Psoas muscle (tissue), 8 donors: ENCODE data around the gene CACNA1C. TPM values are rescaled to one million over a fixed set of nuclear protein-coding genes. Genes with fewer than 3 reads are reported as not detected.

Experiments used
- ATAC-seq, 4 donors: fragments of 200-7000 bp; cut with Tn5 transposase; one replicate each; pipeline ENCODE4 v1.9.1; 2020; ENCODE audit warnings: moderate library complexity in 3 of 4, mild to moderate bottlenecking in 2 of 4
- DNase-seq, 2 donors: peaks; one replicate each; pipeline ENCODE4 v3.0.0-alpha.2; 2020
- H3K27ac ChIP-seq: fragments of 200-600 bp; one replicate; pipeline ENCODE4 v1.8.0; 2022
- H3K27me3 ChIP-seq, 3 donors: fragments of 200-600 bp in 1 of 3; one replicate each; pipeline versions ENCODE4 v1.6.1 to v1.8.0; 2013 to 2022; ENCODE audit warnings: low read length in 2 of 3, mild to moderate bottlenecking in 2 of 3, moderate library complexity in 1 of 3; ENCODE audit not compliant: insufficient read depth in 3 of 3
- H3K36me3 ChIP-seq, 2 donors: fragments of 200-600 bp in 1 of 2; one replicate each; pipeline versions ENCODE4 v1.6.1 to v1.8.0; 2013 to 2022; ENCODE audit warnings: low read depth in 1 of 2, mild to moderate bottlenecking in 1 of 2, moderate library complexity in 1 of 2; ENCODE audit not compliant: insufficient read depth in 1 of 2
- H3K4me1 ChIP-seq: fragments of 200-600 bp; one replicate; pipeline ENCODE4 v1.8.0; 2022
- H3K4me3 ChIP-seq: fragments of 200-600 bp; one replicate; pipeline ENCODE4 v1.8.0; 2022; ENCODE audit warnings: mild to moderate bottlenecking
- H3K9me3 ChIP-seq: fragments of 200-600 bp; one replicate; pipeline ENCODE4 v1.8.0; 2022
- CTCF ChIP-seq: fragments of 200-600 bp; IDR thresholded peaks from one replicate; pipeline ENCODE4 v1.8.0; 2022; ENCODE audit warnings: antibody characterized with exemption
- WGBS, 3 donors: extraction: QIAGEN DNeasy Blood & Tissue Kit; methylation state at CpG; one replicate each; pipeline versions ENCODE4 v1.1.6 to v1.1.7; 2013; 5-methylcytosine and 5-hydroxymethylcytosine counted together
- intact Hi-C, 2 donors: fragments of 100-400 bp; cut with DNase I; formaldehyde crosslinking; loops; one replicate each; pipeline versions ENCODE4 v1.11.0 to v1.14.2; 2022
- polyA plus RNA-seq, 3 donors: library from polyadenylated mRNA; stranded (reverse); fragments of 200-250 nt; gene quantifications; one replicate each; pipeline ENCODE4 v1.2.3, GENCODE V29; 2013
- total RNA-seq, 4 donors: library from RNA; stranded (reverse); fragmentation: NEBNext Ultra II Directional in 2 of 4; extraction: Animal tissue kit (Norgen Biotek cat#: 25700) in 2 of 4; gene quantifications; one replicate each; pipeline versions ENCODE4 v1.2.1 to v1.2.4, GENCODE V29; 2021 to 2023
- donor health status: healthy with polysubstance abuse.
- donor health status: DM: no; HTN: no; CAD: no; lungs with moderate emphysema.
- donor health status: Bipolar disorder and iron deficiency.
- donor health status: healthy.
- donor health status: DM: yes; HTN: yes; CAD: no.
- donor health status: DM: no; HTN: no; CAD: no.
- donor health status: DM: no; HTN: no; CAD: no.
- donor health status: DM: yes; HTN: yes; CAD: no.

Gene CACNA1C
- total and polyA plus RNA-seq, 7 donors = 0.26 to 2.9 (median 0.95) TPM

GRCh38 chr12:2449586-2449985 lies 396.8 kb downstream of the CACNA1C start:
- no peaks in the 10 kb centered on the region for H3K9me3 ChIP-seq
- intact Hi-C loops = no loop called here
- TF ChIP-seq CTCF = no peak
- no peaks in the 10 kb centered on the region for H3K27me3 ChIP-seq
- H3K36me3 ChIP-seq = no peaks in the 10 kb centered on the region
- no peak overlapping the region for H3K4me3 ChIP-seq
- 69 to 72% (median 69%) methylated on average over 6 of the region's 6 CpGs for WGBS, 3 donors
- ATAC-seq = no peak
- H3K4me1 ChIP-seq = no peaks in the 10 kb centered on the region
- no peak overlapping the region for H3K27ac ChIP-seq
- DNase-seq = no peak

GRCh38 chr12:2450553-2450952 lies 397.8 kb downstream of the CACNA1C start:
- ATAC-seq = no peak
- DNase-seq = no peak
- Histone ChIP-seq H3K36me3 (no peaks in the 10 kb centered on the region), H3K27ac (no peak overlapping the region), H3K4me3 (no peak overlapping the region), H3K9me3 (no peaks in the 10 kb centered on the region), H3K27me3 (no peaks in the 10 kb centered on the region), H3K4me1 (no peaks in the 10 kb centered on the region)
- WGBS, 3 donors = 70 to 76% (median 72%) methylated on average over 8 to 9 of the region's 9 CpGs
- intact Hi-C loops = no loop called here
- no peak for TF ChIP-seq CTCF

DNA sequence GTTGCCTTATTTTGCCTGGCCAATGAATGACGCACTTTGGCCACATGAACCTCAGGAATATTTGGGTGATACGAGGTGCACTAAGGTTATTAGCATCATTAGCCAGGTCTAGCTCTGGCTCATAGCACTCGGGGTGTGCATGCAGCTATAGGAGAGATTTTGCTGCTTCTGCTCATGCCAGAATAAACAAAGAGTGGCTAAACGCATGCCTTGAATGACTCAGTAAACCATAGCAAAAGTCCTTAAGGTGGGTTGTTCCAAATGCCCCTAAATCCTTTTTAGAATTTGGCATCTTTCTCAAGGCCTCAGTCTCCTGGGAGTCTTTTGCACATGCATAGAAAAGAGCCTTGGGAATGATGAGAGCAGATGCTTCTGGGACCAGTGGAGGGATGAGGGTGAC lies 398.2 kb downstream of the CACNA1C start:
- no peaks in the 10 kb centered on the region for H3K9me3 ChIP-seq
- H3K4me3 ChIP-seq = no peak overlapping the region
- intact Hi-C loops = no loop called here
- H3K4me1 ChIP-seq = no peaks in the 10 kb centered on the region
- ATAC-seq (no peak), DNase-seq (no peak)
- no peaks in the 10 kb centered on the region for H3K27me3 ChIP-seq
- 69 to 78% (median 73%) methylated on average over 4 of the region's 4 CpGs for WGBS, 3 donors
- no peak overlapping the region for H3K27ac ChIP-seq
- TF ChIP-seq CTCF = no peak
- H3K36me3 ChIP-seq = no peaks in the 10 kb centered on the region

GRCh38 chr12:2451497-2451896 lies 398.7 kb downstream of the CACNA1C start:
- 77 to 83% (median 79%) methylated on average over 5 of the region's 5 CpGs for WGBS, 3 donors
- Histone ChIP-seq H3K36me3 (no peaks in the 10 kb centered on the region), H3K4me3 (no peak overlapping the region), H3K9me3 (no peaks in the 10 kb centered on the region), H3K27ac (no peak overlapping the region), H3K4me1 (no peaks in the 10 kb centered on the region), H3K27me3 (no peaks in the 10 kb centered on the region)
- no peak for DNase-seq
- TF ChIP-seq CTCF = no peak
- ATAC-seq = no peak
- intact Hi-C loops = no loop called here

DNA sequence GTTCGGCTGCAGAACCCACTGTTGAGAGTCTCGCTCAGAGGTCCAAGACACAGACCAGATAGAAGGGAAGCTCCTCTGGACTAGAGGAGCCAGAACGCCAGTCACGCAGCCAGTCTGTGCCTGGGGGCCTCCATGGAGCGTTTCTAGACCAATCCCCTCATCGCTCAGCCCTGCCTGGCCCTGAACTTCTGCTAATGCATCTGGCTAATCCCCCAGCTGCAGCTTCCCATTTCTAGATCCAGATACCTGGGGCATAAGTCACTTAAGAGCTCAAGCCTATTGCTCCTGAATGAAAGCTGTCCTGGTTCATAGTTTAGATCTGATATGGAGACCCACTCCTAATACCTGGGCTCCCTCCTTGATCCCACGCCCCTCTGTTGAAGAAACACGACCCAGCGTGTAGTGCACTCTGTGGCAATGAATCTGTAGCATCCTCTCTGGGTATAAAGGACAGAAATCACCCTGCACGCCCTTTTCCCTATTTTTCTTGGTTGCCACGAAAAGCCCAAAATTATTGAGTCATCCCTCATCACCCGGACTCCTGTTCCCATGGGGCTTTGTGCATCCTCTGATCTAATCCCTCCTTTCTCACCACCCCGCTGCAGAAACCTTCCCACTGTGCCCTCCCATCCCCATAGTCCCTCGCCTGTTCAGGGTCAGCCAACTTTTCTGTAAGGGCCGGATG lies 400.4 kb downstream of the CACNA1C start:
- Histone ChIP-seq H3K9me3 (no peaks in the 10 kb centered on the region), H3K27ac (no peak overlapping the region), H3K4me3 (no peak overlapping the region), H3K36me3 (no peaks in the 10 kb centered on the region), H3K4me1 (no peaks in the 10 kb centered on the region), H3K27me3 (no peaks in the 10 kb centered on the region)
- DNase-seq (no peak), ATAC-seq (no peak)
- intact Hi-C loops = no loop called here
- TF ChIP-seq CTCF = no peak
- WGBS, 3 donors = 74 to 83% (median 78%) methylated on average over 15 of the region's 15 CpGs
